GM19240 (cell line): ENCODE data around the gene APCDD1L.
"Not testable (repeated sequence)": the region's sequence is repeated elsewhere in the genome, so short reads cannot be mapped to it uniquely, and the experiment has no call there.

Experiments used
- DNase-seq: peaks from one replicate; pipeline ENCODE4 v3.0.0; 2011; ENCODE audit warnings: low spot score; ENCODE audit not compliant: insufficient read length

Gene APCDD1L

DNA sequence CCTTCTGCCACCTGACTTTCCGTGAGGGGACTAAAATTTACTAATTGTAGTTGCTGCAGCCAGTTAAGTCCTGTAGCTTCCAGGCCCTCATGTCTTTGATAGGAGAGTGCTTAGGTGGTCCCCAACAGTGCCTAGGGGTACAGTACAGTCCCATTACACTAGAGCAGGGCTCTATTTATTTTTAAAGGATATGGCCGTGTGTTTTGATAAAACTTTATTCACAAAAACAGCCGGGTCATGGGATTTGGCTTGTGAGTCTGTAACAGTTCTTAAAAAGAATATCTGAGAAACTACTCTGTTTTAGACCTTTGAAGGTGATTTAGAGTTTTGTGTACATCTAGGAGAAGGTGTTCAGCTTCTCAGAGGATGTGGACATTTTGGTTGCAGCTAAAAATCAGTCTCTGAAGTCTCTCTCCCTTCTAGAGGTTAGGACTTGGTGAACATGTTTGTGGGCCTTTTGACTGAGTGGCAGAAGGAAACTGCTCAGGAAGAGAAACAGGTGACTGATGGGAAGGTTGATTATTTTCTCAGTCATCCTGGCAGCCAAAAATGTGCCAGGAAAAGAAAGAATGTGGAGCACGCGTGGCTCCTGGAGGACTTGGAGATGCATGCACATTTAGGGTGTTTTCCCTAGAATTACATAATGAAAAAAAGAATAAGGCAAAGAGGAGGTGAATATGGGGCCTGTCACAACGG lies 68.8 kb downstream of the APCDD1L start:
- no peak for DNase-seq

DNA sequence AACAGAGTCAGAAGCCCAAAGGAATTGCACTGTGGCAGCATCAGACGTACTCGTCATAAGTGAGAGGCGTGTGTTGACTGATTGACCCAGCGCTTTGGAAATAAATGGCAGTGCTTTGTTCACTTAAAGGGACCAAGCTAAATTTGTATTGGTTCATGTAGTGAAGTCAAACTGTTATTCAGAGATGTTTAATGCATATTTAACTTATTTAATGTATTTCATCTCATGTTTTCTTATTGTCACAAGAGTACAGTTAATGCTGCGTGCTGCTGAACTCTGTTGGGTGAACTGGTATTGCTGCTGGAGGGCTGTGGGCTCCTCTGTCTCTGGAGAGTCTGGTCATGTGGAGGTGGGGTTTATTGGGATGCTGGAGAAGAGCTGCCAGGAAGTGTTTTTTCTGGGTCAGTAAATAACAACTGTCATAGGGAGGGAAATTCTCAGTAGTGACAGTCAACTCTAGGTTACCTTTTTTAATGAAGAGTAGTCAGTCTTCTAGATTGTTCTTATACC lies 70.4 kb downstream of the APCDD1L start:
- no peak for DNase-seq

DNA sequence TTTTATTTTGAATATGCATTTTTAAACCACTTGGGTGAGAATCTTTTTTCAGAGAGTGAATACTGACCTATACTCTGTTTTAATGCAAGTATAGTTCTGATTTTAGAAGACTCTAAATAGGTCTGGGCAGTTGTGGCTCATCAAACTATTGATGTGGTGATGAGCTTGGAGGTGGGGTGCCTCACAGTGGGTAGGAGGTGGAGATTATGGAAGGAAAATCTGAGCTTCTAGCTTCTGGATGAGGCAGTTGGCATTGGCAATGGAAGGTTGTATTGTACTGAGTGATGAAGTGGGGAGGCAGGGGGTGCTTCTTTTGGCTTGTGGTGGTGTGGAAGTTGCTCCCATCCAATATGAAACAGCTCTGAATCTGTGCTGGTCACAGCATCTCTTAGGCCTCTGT lies 73.5 kb downstream of the APCDD1L start:
- no peak for DNase-seq

DNA sequence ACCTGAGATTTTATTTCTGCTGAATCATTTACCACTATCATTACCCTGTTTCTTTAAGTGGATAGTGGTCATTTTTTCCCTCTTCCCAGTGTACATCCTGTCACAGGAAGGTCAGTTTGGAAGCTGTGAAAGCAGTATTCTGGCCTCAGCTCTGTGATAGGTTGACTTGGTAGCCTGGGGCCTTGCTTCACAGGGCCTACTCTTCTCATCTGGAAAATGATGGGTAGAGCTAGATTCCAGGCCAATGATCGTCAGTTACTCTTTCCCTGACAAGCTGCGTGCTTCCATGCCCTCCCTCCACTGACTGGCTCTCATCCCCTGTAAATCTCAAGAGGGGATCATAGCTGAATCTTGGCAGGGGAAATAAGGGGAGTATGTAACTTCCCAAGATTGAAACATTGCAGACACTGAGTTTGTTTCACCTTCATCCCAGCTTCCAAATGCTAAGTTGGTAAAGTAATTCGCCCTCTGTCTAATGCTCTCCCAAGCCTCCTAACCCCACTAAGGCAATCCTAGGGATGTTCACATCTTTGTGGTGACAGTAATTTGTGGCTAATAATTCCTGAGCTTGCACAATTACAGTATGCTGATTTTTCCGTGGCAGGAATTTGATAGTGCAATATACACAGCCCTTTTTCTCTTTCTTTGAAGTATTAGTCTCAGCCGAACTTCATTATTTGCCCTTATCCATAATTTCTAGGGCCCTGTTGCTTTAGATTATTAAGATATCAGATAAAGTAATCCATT lies 75.0 kb downstream of the APCDD1L start:
- no peak for DNase-seq

DNA sequence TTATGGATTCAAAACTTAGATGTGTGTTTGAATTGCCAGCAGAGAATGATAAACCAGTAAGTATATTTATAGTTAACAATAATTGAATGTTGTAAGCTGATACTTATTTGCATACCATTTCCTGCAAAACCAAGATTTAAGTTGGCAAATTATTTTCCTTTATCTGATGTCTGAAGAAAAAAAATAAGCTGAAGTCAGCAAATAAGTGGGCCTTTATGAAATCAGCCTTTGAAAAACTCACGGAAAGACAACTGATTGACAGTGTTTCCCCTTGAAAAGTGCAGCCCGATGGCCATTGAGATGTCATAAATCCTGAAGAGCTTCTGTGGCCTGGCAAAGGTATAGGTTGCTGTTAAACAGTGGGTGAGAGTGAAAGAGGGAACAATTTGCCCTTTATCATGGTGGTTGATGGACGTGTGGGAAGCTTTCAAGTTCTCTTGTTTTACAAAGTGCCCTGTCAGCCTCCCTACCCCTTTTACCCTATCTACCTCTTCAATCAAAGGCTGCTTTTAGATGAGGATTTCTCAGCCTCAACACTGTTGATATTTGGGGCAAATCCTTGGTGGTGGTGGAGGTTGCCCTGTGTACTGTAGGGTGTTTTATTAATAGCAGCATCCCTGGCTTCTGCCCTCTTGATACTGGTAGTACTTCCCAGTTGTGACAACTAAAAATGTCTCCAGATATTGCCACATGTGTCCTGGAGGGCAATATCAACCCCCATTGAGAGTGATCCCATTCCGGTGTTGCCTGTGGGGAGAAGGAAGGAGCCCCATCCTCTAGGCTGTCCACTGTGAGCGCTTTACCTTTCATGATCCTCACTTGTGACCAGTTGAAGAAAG lies 76.0 kb downstream of the APCDD1L start:
- no peak for DNase-seq

DNA sequence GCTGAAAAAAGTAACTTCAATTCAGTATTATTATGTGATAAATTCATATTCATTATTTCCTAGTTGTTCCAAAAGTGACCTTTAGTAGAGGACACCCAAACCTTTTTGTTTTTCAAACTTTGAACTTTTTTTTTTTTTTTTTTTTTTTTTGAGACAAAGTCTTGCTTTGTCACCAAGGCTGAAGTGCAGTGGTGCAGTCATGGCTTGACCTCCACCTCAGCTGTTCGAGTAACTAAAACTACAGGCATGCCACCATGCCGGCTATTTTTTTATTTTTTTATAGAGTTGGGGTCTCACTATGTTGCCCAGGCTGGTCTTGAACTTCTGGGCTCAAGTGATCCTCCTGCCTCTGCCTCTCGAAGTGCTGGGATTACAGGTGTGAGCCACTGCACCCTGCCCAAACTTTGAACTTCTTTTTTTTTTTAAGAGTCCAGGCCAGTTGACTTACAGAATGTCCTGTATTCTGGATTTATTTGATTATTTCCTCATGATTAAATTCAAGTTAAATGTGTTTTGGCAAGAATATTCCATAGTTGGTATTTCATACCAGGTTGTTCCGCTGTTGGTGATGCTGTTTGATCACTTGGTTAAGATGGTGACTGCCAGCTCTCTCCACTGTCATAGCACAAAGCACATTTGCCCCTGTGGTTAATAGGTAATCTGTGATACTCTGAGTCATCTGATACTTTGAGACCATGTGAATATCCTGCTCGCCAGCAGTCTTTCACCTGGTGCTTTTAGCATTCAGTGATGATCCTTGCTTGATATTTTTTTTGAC lies 78.1 kb downstream of the APCDD1L start:
- no peak for DNase-seq

DNA sequence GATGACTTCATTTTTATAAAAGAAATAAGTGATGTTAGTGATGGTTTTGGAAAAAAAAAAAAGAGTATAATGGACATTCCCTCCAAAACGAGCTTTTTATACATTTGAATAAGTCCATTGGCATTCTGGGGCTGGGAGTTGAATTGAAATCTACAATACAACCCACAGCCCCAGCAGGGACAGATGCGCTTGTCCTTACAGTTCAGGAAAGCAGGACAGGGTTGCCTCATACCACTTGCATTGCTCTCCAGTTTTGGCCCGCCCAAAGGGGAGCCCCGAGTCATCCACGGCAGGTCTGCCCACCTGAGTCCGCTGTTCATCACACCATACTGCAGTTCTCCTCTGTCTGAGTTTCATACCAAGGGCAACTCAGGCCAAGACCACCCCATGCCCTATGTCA lies 80.0 kb downstream of the APCDD1L start:
- no peak for DNase-seq

DNA sequence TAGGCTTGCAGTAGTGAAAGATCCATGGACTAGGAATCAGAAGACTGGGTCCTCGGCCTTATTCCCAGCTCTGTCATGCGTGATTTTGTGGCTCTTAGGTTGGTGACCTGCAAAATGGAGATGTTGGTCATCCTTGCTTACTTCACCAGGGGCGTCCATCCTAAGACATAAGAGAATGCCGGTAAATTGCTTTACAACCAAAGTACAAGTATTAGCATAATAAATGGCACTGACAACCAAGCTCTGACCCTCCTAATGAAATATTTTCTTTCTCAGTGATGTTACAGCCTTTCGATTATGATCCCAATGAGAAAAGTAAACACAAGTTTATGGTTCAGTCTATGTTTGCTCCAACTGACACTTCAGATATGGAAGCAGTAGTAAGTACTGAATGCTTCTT lies 80.9 kb downstream of the APCDD1L start:
- DNase-seq: no peak

DNA sequence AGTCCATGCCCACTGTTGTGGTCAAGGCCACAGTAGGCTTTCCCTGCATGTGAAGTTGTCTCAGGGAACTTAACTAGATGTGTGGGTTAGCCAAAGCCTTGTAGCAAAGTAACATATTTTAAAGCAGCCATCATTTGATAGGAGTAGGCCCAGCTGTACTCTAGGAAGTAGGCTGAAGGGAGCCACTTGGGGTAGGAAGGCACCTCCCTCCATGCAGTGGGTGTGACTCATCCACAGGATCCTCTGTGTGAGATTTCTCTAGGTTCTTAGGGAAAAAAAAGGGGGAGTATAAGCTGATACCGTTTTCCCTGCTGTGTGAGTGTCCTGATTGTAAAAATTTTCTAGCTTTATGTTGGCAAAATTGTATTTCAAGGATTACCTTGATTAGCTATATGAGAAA lies 81.4 kb downstream of the APCDD1L start:
- DNase-seq: no peak

DNA sequence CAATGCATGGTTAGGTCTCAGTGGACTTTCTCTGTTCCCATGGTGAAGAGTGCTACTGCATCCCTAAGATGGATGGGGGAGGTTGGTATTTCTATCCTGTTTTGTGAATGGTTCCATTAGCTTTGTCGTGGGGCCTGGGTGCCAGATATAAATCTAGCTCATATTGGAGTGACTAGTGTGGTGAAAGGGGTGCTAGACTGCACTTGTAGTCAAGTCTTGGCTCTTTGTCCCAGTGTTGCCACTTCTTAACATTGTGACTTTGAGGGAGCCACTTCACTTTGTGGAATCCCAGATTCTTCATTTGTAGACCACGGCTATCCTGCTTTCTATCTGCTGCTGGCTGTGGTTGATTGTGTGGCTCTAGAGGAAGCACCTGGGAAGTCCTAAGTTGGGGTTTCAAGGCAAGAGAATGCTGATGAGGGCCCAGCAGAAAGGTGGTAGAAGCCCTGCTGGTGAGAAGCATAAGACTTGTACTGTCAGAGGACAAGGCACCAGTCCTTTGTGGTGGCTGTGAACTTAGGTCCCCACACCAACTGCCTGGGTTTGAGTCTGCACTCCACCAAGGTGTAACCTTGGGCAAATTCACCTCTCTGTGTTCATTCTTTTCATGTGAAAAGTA lies 82.1 kb downstream of the APCDD1L start:
- no peak for DNase-seq

DNA sequence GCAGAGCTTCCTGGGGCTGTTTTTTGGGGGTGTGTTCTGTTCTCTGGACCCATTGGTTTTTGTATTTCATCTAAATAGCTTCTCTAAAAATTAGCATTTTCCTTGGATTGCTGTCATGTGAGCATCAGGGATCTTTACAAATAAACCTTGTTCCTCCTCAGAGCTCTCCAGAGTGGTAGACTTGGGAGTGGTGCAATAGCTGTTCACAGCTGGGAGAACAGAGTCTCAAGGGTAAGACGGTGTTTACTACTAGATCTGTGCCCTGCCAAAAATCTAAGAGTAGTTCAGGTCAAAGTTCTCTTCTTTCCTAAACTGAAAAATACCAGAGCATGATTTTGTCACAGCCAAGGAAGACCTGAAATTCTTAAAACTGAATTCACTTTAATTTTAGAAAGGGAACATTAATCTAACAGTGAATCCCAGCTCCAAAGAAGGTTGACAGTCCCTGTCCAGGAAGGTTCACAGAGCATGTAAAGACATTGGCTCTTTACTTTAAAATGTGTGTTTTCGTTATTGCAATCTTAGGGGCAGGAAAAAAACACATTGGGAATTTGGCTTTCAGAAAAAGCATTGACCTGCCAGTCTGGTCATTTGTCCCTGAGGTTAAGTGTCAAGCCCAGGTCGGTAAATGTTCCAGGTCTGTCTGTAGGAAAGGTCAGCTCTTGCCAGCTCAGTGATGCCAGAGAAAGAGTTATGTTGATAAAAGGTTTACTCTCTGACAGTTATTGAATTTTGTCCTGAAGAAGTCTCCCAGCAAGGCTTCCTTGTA lies 82.8 kb downstream of the APCDD1L start:
- DNase-seq: no peak

DNA sequence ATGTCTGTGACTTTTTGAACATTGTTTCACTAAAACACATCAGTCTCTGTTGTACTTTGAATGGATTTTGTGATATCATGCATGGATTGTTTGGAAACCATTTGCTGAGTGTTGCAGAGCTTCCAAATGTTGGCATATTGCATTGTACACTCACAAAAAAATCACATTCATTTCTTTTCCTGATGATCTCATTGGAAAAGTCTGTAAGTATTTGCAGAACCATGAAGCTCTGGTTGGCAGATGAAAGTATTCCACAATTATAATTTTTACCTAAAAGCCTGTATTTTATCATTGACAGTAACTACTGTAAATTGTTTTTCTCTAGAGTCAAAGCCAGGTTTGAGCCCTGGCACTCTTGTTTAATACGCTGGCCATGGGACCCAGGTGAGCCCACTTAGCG lies 84.1 kb downstream of the APCDD1L start:
- no peak for DNase-seq

DNA sequence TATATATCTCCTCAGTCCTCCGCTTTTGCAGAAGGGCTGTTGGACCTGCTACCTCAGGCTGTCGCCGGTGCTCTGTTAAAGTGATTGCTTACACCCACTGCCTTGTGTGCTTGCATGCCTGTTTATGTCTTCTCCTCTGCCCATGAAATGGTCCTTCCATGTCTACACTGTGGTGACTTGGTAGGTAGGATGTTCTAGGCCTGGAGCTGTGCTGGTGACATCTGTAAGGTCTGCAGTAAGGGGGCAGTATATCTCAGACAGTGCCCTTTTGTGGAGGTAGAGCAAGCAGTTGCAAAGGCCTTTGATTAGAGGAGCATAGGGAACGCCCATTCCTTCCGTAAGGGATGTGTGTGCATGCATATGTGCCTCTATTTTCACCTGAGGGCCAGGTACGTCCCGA lies 85.9 kb downstream of the APCDD1L start:
- no peak for DNase-seq

DNA sequence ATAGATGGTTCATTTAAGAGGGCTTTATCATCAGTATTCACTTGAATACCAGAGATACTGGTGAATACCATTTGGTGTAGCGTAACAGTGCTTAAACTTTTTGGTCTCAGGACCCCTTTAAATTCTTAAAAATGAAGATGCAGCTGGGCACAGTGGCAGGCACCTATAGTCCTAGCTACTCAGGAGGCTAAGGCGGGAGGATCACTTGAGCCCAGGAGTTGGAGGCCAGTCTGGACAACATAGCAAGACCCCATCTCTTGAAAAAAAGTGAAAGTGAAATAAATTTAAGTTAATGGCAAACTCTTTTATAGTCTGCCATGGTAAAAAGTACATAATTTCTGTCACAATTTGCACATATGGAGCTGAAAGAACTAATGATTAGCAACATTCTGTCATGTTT lies 86.8 kb downstream of the APCDD1L start:
- no peak for DNase-seq

DNA sequence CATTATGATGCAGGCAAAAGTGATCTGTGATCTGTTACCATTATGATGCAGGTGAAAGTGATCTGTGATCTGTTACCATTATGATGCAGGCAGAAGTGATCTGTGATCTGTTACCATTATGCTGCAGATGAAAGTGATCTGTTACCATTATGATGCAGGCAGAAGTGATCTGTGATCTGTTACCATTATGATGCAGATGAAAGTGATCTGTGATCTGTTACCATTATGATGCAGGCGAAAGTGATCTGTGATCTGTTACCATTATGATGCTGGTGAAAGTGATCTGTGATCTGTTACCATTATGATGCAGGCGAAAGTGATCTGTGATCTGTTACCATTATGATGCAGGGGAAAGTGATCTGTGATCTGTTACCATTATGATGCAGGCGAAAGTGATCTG lies 87.6 kb downstream of the APCDD1L start:
- DNase-seq: not testable (repeated sequence)

DNA sequence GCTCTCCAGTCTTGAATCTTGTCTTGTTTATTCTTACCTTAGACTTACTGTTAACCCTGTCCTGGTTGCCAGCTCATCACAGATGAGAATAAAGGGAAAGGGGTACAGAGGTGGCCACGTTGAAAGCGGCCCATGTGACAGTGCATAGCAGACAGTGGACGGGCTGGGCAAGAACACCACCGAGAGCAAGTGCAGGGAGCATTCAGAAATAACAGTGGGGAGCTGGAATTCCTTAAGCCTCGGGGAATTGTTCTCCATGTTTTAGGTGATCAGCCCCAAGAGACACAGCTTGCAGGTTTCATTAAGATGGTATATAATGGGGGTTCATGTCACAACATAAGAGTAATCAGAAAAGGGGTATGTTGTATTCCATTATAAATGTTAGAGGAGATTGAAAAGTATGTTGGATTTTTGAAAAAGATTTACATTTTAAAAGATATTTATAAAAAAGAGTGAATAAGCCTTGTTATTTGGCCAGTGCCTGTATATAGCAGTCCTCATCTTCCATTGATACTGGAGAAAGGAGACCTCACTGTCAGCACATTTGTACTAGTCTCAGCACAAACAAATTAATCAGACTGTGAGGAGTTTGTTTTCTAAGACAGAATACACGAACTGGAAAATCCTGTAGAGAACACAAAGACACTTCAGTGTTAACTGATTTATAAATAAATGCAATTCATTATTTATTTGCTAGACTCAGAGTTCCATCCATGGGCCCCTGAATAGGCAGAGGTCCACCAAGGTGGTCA lies 90.8 kb downstream of the APCDD1L start:
- no peak for DNase-seq

DNA sequence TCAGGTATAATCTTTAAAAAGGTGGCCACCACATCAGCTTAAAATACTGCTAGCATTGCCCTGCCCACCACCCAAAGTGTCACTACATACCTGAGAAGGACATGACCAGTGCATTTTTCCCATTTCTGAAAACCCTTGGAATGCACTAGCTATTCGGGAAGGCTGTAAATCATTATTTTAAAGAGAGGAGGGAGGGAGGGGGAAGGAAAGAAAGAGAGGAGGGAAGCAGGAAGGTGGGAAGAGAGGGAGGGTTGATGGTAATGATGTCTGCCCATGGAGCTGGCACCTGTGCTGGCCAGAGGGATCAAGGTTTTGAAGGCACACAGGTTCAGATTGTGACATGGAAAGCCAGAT lies 93.7 kb downstream of the APCDD1L start:
- no peak for DNase-seq

DNA sequence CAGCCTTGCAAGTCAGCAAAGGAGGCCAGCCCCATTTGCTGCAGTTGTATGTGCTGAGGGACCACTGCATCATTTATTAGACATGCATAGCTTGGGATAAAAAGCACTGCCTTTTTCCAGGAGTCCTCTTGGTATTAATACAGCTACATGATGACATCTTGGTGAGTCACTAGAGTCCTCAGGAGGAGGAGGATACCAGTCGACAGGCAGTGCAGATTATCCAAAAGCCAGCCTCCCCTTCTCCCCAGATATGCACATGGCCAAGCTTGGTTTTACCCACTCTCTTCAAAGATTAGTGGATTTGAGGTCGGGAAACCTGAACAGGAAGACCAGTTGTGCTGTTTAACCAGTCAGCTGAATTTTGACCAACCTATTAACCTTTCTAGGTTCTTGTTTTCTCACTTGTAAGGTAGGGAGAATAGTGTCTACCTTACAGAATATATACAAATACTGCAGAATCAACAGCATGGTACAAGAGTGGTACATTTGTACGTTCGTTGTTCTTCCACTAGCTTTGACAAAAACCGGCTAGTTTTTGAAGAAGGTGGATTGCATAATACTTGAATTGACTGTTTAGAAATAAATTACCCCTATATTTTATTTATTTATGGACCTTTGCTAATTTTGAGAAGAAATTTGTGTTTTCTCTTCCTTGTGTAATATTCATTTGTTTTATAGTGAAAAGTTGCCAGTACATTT lies 94.3 kb downstream of the APCDD1L start:
- no peak for DNase-seq
